GM19395 (cell line): ENCODE measurements around the gene HS1BP3.

ENCODE experiments used
- ATAC-seq: cut with Tn5 transposase; IDR thresholded peaks from one replicate; pipeline ENCODE4 v1.9.1; 2021; ENCODE audit warnings: mild to moderate bottlenecking, moderate library complexity; ENCODE audit not compliant: unreplicated experiment

HS1BP3 gene

GRCh38 chr2:20648206-20648605, 2.7 kb downstream of the HS1BP3 start:
- ATAC-seq: no peak

- no peak for ATAC-seq
Observed at GRCh38 chr2:20647738-20648137, 3.2 kb downstream of the HS1BP3 start.

GRCh38 chr2:20647211-20647610, 3.7 kb downstream of the HS1BP3 start:
- ATAC-seq: no peak

- no peak for ATAC-seq
Observed at GRCh38 chr2:20646446-20646845, 4.5 kb downstream of the HS1BP3 start.

GRCh38 chr2:20645761-20646160, 5.1 kb downstream of the HS1BP3 start:
- no peak for ATAC-seq

GRCh38 chr2:20645301-20645701, 5.6 kb downstream of the HS1BP3 start:
- no peak for ATAC-seq

GRCh38 chr2:20643826-20644225, 7.1 kb downstream of the HS1BP3 start:
- ATAC-seq: no peak

- ATAC-seq: no peak
Observed at GRCh38 chr2:20643060-20643459, 7.8 kb downstream of the HS1BP3 start.

GRCh38 chr2:20642055-20642971, 8.6 kb downstream of the HS1BP3 start:
- peak; percentile 97 for ATAC-seq

- ATAC-seq: no peak
Observed at GRCh38 chr2:20641123-20641985, 9.5 kb downstream of the HS1BP3 start.

GRCh38 chr2:20640411-20641122, 10.3 kb downstream of the HS1BP3 start:
- ATAC-seq: no peak

- no peak for ATAC-seq
Observed at GRCh38 chr2:20638646-20639430, 12.1 kb downstream of the HS1BP3 start.

- ATAC-seq: no peak
Observed at GRCh38 chr2:20638014-20638413, 12.9 kb downstream of the HS1BP3 start.

GRCh38 chr2:20637147-20637546, 13.8 kb downstream of the HS1BP3 start:
- ATAC-seq: no peak

- ATAC-seq: peak; percentile 76
Observed at GRCh38 chr2:20635675-20636584, 15.0 kb downstream of the HS1BP3 start.

- no peak for ATAC-seq
Observed at GRCh38 chr2:20635113-20635510, 15.8 kb downstream of the HS1BP3 start.

GRCh38 chr2:20634507-20635112, 16.3 kb downstream of the HS1BP3 start:
- ATAC-seq: no peak

GRCh38 chr2:20633794-20634506, 16.9 kb downstream of the HS1BP3 start:
- ATAC-seq: no peak
